Suprapubic skin (tissue), 4 donors: ENCODE results near the gene NIPSNAP2. TPM values are rescaled to one million over a fixed set of nuclear protein-coding genes. Genes with fewer than 3 reads are reported as not detected.
A peak's percentile ranks its signal among the peaks of the same experiment; 100 is the strongest.

Experiments
- DNase-seq, 2 donors: peaks; one replicate each; pipeline ENCODE4 v3.0.0-alpha.2; 2019; ENCODE audit warnings: low spot score in 2 of 2
- H3K27ac ChIP-seq: fragments of 200-600 bp; sonication (generic); one replicate; pipeline ENCODE4 v1.5.1; 2019
- H3K27me3 ChIP-seq: fragments of 200-600 bp; sonication (generic); one replicate; pipeline ENCODE4 v1.5.1; 2019
- H3K36me3 ChIP-seq: fragments of 200-600 bp; sonication (generic); one replicate; pipeline ENCODE4 v1.5.1; 2019
- H3K4me1 ChIP-seq: fragments of 200-600 bp; sonication (generic); one replicate; pipeline ENCODE4 v1.5.1; 2019
- H3K4me3 ChIP-seq: fragments of 200-600 bp; sonication (generic); one replicate; pipeline ENCODE4 v1.5.1; 2019; ENCODE audit warnings: mild to moderate bottlenecking
- H3K9me3 ChIP-seq: fragments of 200-600 bp; sonication (generic); one replicate; pipeline ENCODE4 v1.5.1; 2019
- CTCF ChIP-seq, 2 donors: fragments of 200-600 bp in 1 of 2; fragments of 450-650 bp in 1 of 2; sonication (generic) in 1 of 2; IDR thresholded peaks; one replicate each; pipeline ENCODE4 v1.5.1; 2016 to 2019; ENCODE audit warnings: antibody characterized with exemption in 2 of 2, mild to moderate bottlenecking in 1 of 2, moderate library complexity in 1 of 2
- EP300 ChIP-seq: sonication (generic); formaldehyde crosslinking; IDR thresholded peaks from one replicate; pipeline ENCODE4 v1.6.1; 2017; ENCODE audit warnings: antibody characterized with exemption
- POLR2A ChIP-seq, 2 donors: fragments of 450-650 bp; IDR thresholded peaks; one replicate each; pipeline ENCODE4 v1.6.1; 2017; ENCODE audit warnings: antibody characterized with exemption in 2 of 2, mild to moderate bottlenecking in 2 of 2, moderate library complexity in 2 of 2
- POLR2AphosphoS5 ChIP-seq, 3 donors: sonication (generic); formaldehyde crosslinking; IDR thresholded peaks; one replicate each; pipeline ENCODE4 v1.6.1; 2017; ENCODE audit warnings: antibody characterized with exemption in 3 of 3
- WGBS: methylation state at CpG from one replicate; pipeline ENCODE4 v1.1.5; 2018; 5-methylcytosine and 5-hydroxymethylcytosine counted together
- total RNA-seq, 4 donors: library from RNA; depleted of rRNA; stranded (reverse); fragments of >200 nt; gene quantifications; one replicate each; pipeline ENCODE4 v1.1.0, GENCODE V29; 2016

NIPSNAP2 gene
- 10 to 100 TPM; 37.4 to 59.3 (median 48.6) TPM for total RNA-seq

DNA sequence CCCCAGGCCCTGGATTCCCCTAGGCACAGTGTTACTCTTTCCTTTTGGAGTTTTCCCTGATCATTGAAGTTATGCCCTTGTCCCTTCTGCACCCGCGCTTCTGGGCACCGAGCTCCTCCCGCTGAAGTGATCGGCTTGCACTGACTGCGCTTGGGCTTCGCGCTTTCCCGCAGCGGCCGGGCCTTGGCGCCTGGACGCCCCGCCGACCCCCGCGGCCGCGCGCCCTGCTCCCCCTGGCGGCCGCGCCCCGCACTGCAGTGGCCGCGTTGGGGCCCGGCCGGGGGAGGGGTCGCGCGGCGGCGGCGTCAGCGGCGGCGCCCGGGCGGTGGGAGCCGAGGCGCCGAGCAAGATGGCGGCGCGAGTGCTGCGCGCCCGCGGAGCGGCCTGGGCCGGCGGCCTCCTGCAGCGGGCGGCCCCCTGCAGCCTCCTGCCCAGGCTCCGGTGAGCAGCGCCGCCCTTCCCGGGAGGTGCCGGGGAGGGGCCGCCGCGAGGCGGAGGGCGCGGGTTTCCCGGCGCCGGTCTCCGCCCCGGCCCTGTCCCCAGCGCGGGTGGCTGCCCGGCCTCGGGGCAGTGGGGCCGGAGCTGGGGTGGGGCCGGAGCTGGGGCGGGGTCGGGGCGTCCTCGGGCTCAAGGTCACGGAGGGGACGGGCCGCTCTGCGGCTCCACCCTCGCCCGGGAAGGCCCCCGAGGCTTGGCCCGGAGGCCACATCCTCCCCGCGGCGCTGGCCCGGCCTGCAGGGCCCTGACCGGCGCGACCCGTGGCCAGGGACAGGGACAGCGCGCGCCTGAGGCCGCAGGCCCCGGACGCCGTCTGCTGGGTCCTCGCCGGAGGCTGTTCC lies at the start of gene NIPSNAP2:
Gene NIPSNAP2, plus strand, starts transcription at position 325 of the 839 bp plus-strand sequence. Its CDS starts 25 bp downstream, at position 350.
- TF ChIP-seq EP300 (no peak), POLR2AphosphoS5 (IDR thresholded peaks at IDR 0.05) (no peak), CTCF (IDR thresholded peaks at IDR 0.05) (peak; percentile 54 to 59), POLR2A (IDR thresholded peaks at IDR 0.05) (peak; percentile 49 to 65)
- H3K36me3 ChIP-seq: no peaks in the 10 kb centered on the region
- H3K4me1 ChIP-seq: peaks cover 26% of the 10 kb centered on the region
- no CpG with 5 or more reads among the region's 105 CpGs for WGBS
- H3K27ac ChIP-seq: peak within 1 kb of the TSS; percentile 97
- no peaks in the 10 kb centered on the region for H3K9me3 ChIP-seq
- H3K27me3 ChIP-seq: no peaks in the 10 kb centered on the region
- DNase-seq: peak in 1 of 2 donors; percentile 78
- peak within 1 kb of the TSS; percentile 87 for H3K4me3 ChIP-seq

DNA sequence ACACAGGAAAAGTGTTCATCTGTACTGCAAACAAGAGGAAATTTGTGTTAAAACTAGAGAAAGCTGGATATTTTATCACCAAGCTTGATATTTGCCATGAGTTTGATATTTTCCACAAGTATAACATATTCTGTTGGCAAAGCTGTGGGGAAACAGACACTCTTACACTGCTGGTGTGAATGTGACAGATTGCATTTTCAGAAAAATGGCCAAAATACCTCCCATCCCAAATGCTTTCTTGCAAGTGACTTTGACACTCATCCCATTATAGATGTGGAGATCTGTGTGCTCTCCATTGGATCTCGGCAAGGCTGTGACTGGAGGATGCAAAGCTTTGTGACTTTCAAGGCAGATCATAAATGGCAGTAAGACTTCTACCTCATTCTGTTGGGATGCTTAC lies 46.6 kb upstream of the NIPSNAP2 start:
- Histone ChIP-seq H3K27ac (no peak overlapping the region), H3K27me3 (no peaks in the 10 kb centered on the region), H3K4me1 (no peaks in the 10 kb centered on the region), H3K4me3 (no peak overlapping the region), H3K36me3 (peaks cover 12% of the 10 kb centered on the region), H3K9me3 (no peaks in the 10 kb centered on the region)
- TF ChIP-seq POLR2A (IDR thresholded peaks at IDR 0.05): no peak
- TF ChIP-seq POLR2AphosphoS5 (IDR thresholded peaks at IDR 0.05): no peak
- no peak for TF ChIP-seq CTCF (IDR thresholded peaks at IDR 0.05)
- no peak for TF ChIP-seq EP300
- no peak for DNase-seq
- 100% methylated on average over 1 of the region's 1 CpG for WGBS

GRCh38 chr7:55928006-55928767 lies 36.2 kb upstream of the NIPSNAP2 start:
- Histone ChIP-seq H3K9me3 (no peaks in the 10 kb centered on the region), H3K27me3 (no peaks in the 10 kb centered on the region), H3K27ac (no peak overlapping the region), H3K4me3 (no peak overlapping the region), H3K4me1 (no peaks in the 10 kb centered on the region), H3K36me3 (peaks cover 24% of the 10 kb centered on the region)
- DNase-seq: no peak
- 89% methylated on average over 5 of the region's 5 CpGs for WGBS
- TF ChIP-seq EP300 (no peak), POLR2AphosphoS5 (IDR thresholded peaks at IDR 0.05) (no peak), CTCF (IDR thresholded peaks at IDR 0.05) (no peak), POLR2A (IDR thresholded peaks at IDR 0.05) (no peak)

DNA sequence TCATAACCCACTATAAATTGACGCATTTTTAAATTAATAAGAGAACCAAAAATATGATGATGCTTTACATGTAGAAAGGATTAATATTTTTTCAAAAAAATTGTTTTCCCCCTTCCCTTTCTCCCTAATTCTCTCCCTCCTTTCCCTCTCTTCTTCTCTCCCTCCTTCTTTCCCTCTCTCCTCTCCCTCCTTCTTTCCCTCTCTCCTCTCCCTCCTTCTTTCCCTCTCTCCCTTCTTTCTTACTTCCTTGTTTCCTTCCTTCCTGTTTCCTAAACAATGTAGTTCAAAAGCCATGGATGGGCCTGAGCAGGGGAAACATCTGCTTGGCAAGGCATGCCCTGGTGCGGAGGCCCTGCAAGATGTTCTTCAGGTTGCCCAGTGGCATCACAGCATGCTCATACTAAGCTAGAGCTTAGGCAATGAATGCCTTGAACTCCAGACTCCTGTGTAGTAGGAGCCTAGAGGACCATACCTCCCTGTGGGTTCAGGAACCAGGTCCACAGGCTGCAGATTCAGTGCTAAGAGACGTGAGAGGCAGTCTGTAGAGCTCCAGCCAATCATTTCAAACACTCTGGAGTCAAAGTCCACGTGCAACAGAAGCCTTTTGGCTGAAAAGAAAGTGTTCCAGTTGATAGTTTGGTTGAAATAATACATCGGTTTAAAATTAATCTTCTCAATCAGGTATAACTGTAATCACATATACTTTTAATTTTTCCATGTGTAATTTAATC lies 32.8 kb upstream of the NIPSNAP2 start:
- TF ChIP-seq POLR2AphosphoS5 (IDR thresholded peaks at IDR 0.05) (no peak), POLR2A (IDR thresholded peaks at IDR 0.05) (no peak), CTCF (IDR thresholded peaks at IDR 0.05) (no peak), EP300 (no peak)
- no peak overlapping the region for H3K4me3 ChIP-seq
- no peak overlapping the region for H3K27ac ChIP-seq
- peaks cover 4% of the 10 kb centered on the region for H3K9me3 ChIP-seq
- 87% methylated on average over 5 of the region's 5 CpGs for WGBS
- no peaks in the 10 kb centered on the region for H3K4me1 ChIP-seq
- H3K36me3 ChIP-seq: peaks cover 18% of the 10 kb centered on the region
- no peak for DNase-seq
- H3K27me3 ChIP-seq: no peaks in the 10 kb centered on the region
